ENCODE results near the gene WDR74. TPM values are rescaled to one million over a fixed set of nuclear protein-coding genes. Genes with fewer than 3 reads are reported as not detected.

The WDR74 gene
- total and polyA plus RNA-seq, 9 of the 15 experiments (the other 6 are each of a cell fraction or from before 2014, with no cell fraction given), result 32.7 to 210 (median 114) TPM

GRCh38 chr11:62881579-62882430, 42.4 kb upstream of the WDR74 start (continued):
- TF ChIP-seq NR2C1 (IDR thresholded peaks at IDR 0.05) (no peak), NR2C1 (tag; IDR thresholded peaks at IDR 0.05) (no peak), ZNF133 (CRISPR knock-in tag; IDR thresholded peaks at IDR 0.05) (no peak), CHD4 (IDR thresholded peaks at IDR 0.05; ENCODE audit: insufficient read depth, insufficient replicate concordance, low read depth, low read length, poor library complexity, severe bottlenecking) (no peak), ZBTB2 (IDR thresholded peaks at IDR 0.05) (no peak), ZNF695 (CRISPR knock-in tag; IDR thresholded peaks at IDR 0.05) (no peak), ZFP91 (CRISPR knock-in tag; IDR thresholded peaks at IDR 0.05) (no peak)

Measured in K562 (cell line).